Measurements from ENCODE around the gene PALM2AKAP2. TPM values are rescaled to one million over a fixed set of nuclear protein-coding genes. Genes with fewer than 3 reads are reported as not detected.

Gene PALM2AKAP2
- total RNA-seq (2022; extraction: Qiagen RNA extraction): 0.11 to 0.44 TPM (median 0.19 TPM) in 5 replicates

GRCh38 chr9:109779711-109780452 is at the start of gene PALM2AKAP2:
Gene PALM2AKAP2, plus strand, starts transcription at chr9:109780198. Its CDS starts 291 bp downstream, at chr9:109780489.

Data from A549 treated with Mapracorat at 1 μM for 4 hours (cell line).